GM12878 (cell line): ENCODE data around the gene SELP. TPM values are rescaled to one million over a fixed set of nuclear protein-coding genes. Genes with fewer than 3 reads are reported as not detected.

Source experiments
- ATAC-seq: fragments of 200-7000 bp; cut with Tn5 transposase; 3 replicates; pipeline ENCODE4 v1.9.1; 2020; ENCODE audit warnings: mild to moderate bottlenecking, moderate library complexity
- BruUV-seq: library from RNA; stranded (reverse); fragments of 400-500 nt; replicated peaks from 2 replicates; lab custom pipeline; 2021; lab: Mats Ljungman, UMichigan
- CTCF ChIA-PET: fragments of 300-600 bp; sonication (Branson Sonifier 250); formaldehyde crosslinking; extraction: SDS; loops from one replicate; lab custom pipeline; 2021; ENCODE audit warnings: inconsistent platforms; lab: Yijun Ruan, JAX
- POLR2A ChIA-PET: fragments of 350-600 bp; formaldehyde crosslinking; extraction: SDS; loops from one replicate; lab custom pipeline; 2021; ENCODE audit warnings: inconsistent platforms; lab: Charles Lee
- RAD21 ChIA-PET: fragments of 300-600 bp; sonication (Branson Sonifier 250); formaldehyde crosslinking; loops from one replicate; lab custom pipeline; 2023; ENCODE audit warnings: antibody characterized with exemption; ENCODE audit not compliant: unreplicated experiment; lab: Charles Lee
- SMC1A ChIA-PET: fragments of 300-600 bp; sonication (Branson Sonifier 250); formaldehyde crosslinking; loops from one replicate; lab custom pipeline; 2023; ENCODE audit not compliant: unreplicated experiment, uncharacterized antibody; lab: Charles Lee
- DNase-seq: peaks from one replicate; pipeline ENCODE4 v3.0.0-alpha.2; 2011; ENCODE audit warnings: low read depth, low spot score
- FAIRE-seq: peaks from 3 replicates; lab custom pipeline; 2011; peaks lifted over from hg19 to GRCh38; lab: Jason Lieb, UNC
- H2AFZ ChIP-seq: 2 replicates; pipeline ENCODE4 v1.6.0; 2011; ENCODE audit warnings: low read depth, low read length, control low read depth; ENCODE audit not compliant: control insufficient read depth
- H3K27ac ChIP-seq: 2 replicates; pipeline ENCODE4 v1.5.1; 2011; ENCODE audit warnings: control low read depth; ENCODE audit not compliant: control insufficient read depth, insufficient read depth
- H3K27me3 ChIP-seq, 2 experiments: replicated peaks in 1 of 2; 2 replicates each; pipeline versions ENCODE4 v1.6.0 to v1.6.1; 2011; ENCODE audit warnings: low read length in 1 of 2; ENCODE audit not compliant: control insufficient read depth in 2 of 2, insufficient read depth in 2 of 2
- H3K36me3 ChIP-seq, 2 experiments: 2 replicates each; pipeline ENCODE4 v1.5.1; 2011; ENCODE audit warnings: low read length in 1 of 2; ENCODE audit not compliant: control insufficient read depth in 2 of 2, insufficient read depth in 2 of 2
- H3K4me1 ChIP-seq: 2 replicates; pipeline ENCODE4 v1.6.1; 2011; ENCODE audit warnings: mild to moderate bottlenecking, low read length, moderate library complexity, mixed read lengths; ENCODE audit not compliant: control insufficient read depth, insufficient read depth
- H3K4me2 ChIP-seq: 2 replicates; pipeline ENCODE4 v1.6.0; 2011; ENCODE audit warnings: control low read depth; ENCODE audit not compliant: control insufficient read depth, insufficient read depth
- H3K4me3 ChIP-seq: fragments of 200-600 bp; sonication (generic); 2 replicates; pipeline ENCODE4 v1.5.1; 2016
- H3K79me2 ChIP-seq: 2 replicates; pipeline ENCODE4 v1.6.0; 2011; ENCODE audit warnings: low read length; ENCODE audit not compliant: control insufficient read depth, insufficient read depth
- H3K9ac ChIP-seq: 2 replicates; pipeline ENCODE4 v1.8.0; 2011; ENCODE audit warnings: low read length, control low read depth, mixed read lengths; ENCODE audit not compliant: control insufficient read depth, insufficient read depth
- H3K9me3 ChIP-seq: replicated peaks from 3 replicates; pipeline ENCODE4 v1.5.1; 2011; ENCODE audit warnings: mild to moderate bottlenecking, low read length; ENCODE audit not compliant: control insufficient read depth, insufficient read depth
- H4K20me1 ChIP-seq: 2 replicates; pipeline ENCODE4 v1.6.0; 2011; ENCODE audit not compliant: control insufficient read depth, insufficient read depth
- DPF2 ChIP-seq: fragments of 450-650 bp; IDR thresholded peaks from 2 replicates; pipeline ENCODE4 v1.6.1; 2017; ENCODE audit warnings: mild to moderate bottlenecking
- MYC ChIP-seq: IDR thresholded peaks from 2 replicates; pipeline ENCODE4 v1.6.1; 2011; ENCODE audit warnings: mild to moderate bottlenecking, low read length, moderate library complexity, inconsistent platforms; ENCODE audit not compliant: insufficient read depth, insufficient replicate concordance, insufficient read length, severe bottlenecking
- PKNOX1 ChIP-seq: fragments of 450-650 bp; IDR thresholded peaks from 2 replicates; pipeline ENCODE4 v1.6.1; 2016; ENCODE audit warnings: mild to moderate bottlenecking
- SMARCA5 ChIP-seq: fragments of 450-650 bp; IDR thresholded peaks from 2 replicates; pipeline ENCODE4 v1.6.1; 2017; ENCODE audit warnings: mild to moderate bottlenecking
- SP1 ChIP-seq: IDR thresholded peaks from one replicate; pipeline ENCODE4 v1.6.1; 2011; ENCODE audit warnings: low read depth, low read length
- TARDBP ChIP-seq: IDR thresholded peaks from 2 replicates; pipeline ENCODE4 v1.6.1; 2016; ENCODE audit warnings: borderline replicate concordance
- YY1 ChIP-seq: IDR thresholded peaks from 2 replicates; pipeline ENCODE4 v1.6.1; 2011; ENCODE audit warnings: low read depth, mild to moderate bottlenecking, low read length
- WGBS: methylation state at CpG from one replicate; pipeline ENCODE4 v1.1.6; 2016; ENCODE audit warnings: low lambda C conversion rate; ENCODE audit not compliant: insufficient replicate concordance, insufficient coverage; ENCODE audit errors: missing lambda C conversion rate; 5-methylcytosine and 5-hydroxymethylcytosine counted together
- in situ Hi-C: fragments of 300-500 bp; cut with MboI; formaldehyde crosslinking; loops from 9 replicates; pipeline ENCODE4 v1.14.3; 2018; ENCODE audit warnings: mixed read lengths
- intact Hi-C: fragments of 100-400 bp; cut with micrococcal nuclease; formaldehyde crosslinking; loops from one replicate; pipeline ENCODE4 v1.14.2; 2022; ENCODE audit not compliant: unreplicated experiment
- polyA plus RNA-seq, 11 experiments: library from polyadenylated mRNA; depleted of rRNA in 4 of 11; unstranded in 6 of 11; stranded (reverse) in 5 of 11; fragments of >200 nt; fragmentation: Nextera tagmentation in 4 of 11; fragmentation: Illumina TruSeq in 1 of 11; extraction: Ambion mirVana in 4 of 11; extraction: Trizol in 1 of 11; gene quantifications; 1 replicate in 1 of 11; 2 replicates in 10 of 11; pipeline versions ENCODE4 v1.2.1 to v1.2.3, GENCODE V29; 2011 to 2016; ENCODE audit warnings: inconsistent platforms in 2 of 11, missing spikeins in 2 of 11, low read depth in 1 of 11
- total RNA-seq, 4 experiments: library from RNA; depleted of rRNA in 3 of 4; stranded (reverse); fragments of >200 nt in 3 of 4; fragmentation: Illumina TruSeq in 1 of 4; extraction: Trizol in 1 of 4; gene quantifications; 2 replicates each; pipeline versions ENCODE4 v1.2.1 to v1.2.3, GENCODE V29; 2013 to 2021
- TF ChIP-seq, protein P1 (sequence below): IDR thresholded peaks from 2 replicates; pipeline ENCODE4 v1.6.1; 2011; ENCODE audit warnings: borderline replicate concordance, low read depth, mild to moderate bottlenecking, moderate library complexity, mixed read lengths, low read length; ENCODE audit not compliant: insufficient read depth; ENCODE audit errors: extremely low read length
- TF ChIP-seq, protein P2 (sequence below): IDR thresholded peaks from 2 replicates; pipeline ENCODE4 v1.6.1; 2012; ENCODE audit warnings: improper control_type of control experiment, low read depth, low read length; ENCODE audit not compliant: insufficient replicate concordance

The SELP gene
- total and polyA plus RNA-seq, 10 of the 15 experiments (the other 5 are each of a cell fraction or from before 2014, with no cell fraction given), result 0.04 to 0.23 (median 0.06) TPM; not detected in 7

GRCh38 chr1:169574336-169574735, 55.6 kb downstream of the SELP start:
- POLR2A ChIA-PET, result no interaction called here
- SMC1A ChIA-PET, result no interaction called here
- no peak overlapping the region for H3K27ac ChIP-seq
- 9% methylated on average over 4 of the region's 4 CpGs for WGBS
- in situ Hi-C loops, result no loop called here
- H3K27me3 ChIP-seq, result no peaks in the 10 kb centered on the region
- intact Hi-C loops, result no loop called here
- no peak overlapping the region for H2AFZ ChIP-seq
- no peaks in the 10 kb centered on the region for H4K20me1 ChIP-seq
- H3K4me1 ChIP-seq, result no peaks in the 10 kb centered on the region
- ATAC-seq (no peak), FAIRE-seq (no peak), DNase-seq (no peak)
- BruUV-seq, result no TSS peak
- H3K4me2 ChIP-seq, result no peak overlapping the region
- TF ChIP-seq YY1 (no peak), SP1 (no peak), PKNOX1 (no peak), TARDBP (no peak), MYC (no peak), SMARCA5 (no peak), DPF2 (no peak)
- TF ChIP-seq, protein P1, sequence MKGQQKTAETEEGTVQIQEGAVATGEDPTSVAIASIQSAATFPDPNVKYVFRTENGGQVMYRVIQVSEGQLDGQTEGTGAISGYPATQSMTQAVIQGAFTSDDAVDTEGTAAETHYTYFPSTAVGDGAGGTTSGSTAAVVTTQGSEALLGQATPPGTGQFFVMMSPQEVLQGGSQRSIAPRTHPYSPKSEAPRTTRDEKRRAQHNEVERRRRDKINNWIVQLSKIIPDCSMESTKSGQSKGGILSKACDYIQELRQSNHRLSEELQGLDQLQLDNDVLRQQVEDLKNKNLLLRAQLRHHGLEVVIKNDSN, result no peak
- TF ChIP-seq, protein P2, sequence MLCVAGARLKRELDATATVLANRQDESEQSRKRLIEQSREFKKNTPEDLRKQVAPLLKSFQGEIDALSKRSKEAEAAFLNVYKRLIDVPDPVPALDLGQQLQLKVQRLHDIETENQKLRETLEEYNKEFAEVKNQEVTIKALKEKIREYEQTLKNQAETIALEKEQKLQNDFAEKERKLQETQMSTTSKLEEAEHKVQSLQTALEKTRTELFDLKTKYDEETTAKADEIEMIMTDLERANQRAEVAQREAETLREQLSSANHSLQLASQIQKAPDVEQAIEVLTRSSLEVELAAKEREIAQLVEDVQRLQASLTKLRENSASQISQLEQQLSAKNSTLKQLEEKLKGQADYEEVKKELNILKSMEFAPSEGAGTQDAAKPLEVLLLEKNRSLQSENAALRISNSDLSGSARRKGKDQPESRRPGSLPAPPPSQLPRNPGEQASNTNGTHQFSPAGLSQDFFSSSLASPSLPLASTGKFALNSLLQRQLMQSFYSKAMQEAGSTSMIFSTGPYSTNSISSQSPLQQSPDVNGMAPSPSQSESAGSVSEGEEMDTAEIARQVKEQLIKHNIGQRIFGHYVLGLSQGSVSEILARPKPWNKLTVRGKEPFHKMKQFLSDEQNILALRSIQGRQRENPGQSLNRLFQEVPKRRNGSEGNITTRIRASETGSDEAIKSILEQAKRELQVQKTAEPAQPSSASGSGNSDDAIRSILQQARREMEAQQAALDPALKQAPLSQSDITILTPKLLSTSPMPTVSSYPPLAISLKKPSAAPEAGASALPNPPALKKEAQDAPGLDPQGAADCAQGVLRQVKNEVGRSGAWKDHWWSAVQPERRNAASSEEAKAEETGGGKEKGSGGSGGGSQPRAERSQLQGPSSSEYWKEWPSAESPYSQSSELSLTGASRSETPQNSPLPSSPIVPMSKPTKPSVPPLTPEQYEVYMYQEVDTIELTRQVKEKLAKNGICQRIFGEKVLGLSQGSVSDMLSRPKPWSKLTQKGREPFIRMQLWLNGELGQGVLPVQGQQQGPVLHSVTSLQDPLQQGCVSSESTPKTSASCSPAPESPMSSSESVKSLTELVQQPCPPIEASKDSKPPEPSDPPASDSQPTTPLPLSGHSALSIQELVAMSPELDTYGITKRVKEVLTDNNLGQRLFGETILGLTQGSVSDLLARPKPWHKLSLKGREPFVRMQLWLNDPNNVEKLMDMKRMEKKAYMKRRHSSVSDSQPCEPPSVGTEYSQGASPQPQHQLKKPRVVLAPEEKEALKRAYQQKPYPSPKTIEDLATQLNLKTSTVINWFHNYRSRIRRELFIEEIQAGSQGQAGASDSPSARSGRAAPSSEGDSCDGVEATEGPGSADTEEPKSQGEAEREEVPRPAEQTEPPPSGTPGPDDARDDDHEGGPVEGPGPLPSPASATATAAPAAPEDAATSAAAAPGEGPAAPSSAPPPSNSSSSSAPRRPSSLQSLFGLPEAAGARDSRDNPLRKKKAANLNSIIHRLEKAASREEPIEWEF, result no peak
- no peaks in the 10 kb centered on the region for H3K9me3 ChIP-seq
- RAD21 ChIA-PET, result no interaction called here
- no peaks in the 10 kb centered on the region for H3K36me3 ChIP-seq
- CTCF ChIA-PET, result no interaction called here
- H3K4me3 ChIP-seq, result no peak overlapping the region
- H3K79me2 ChIP-seq, result no peaks in the 10 kb centered on the region
- H3K9ac ChIP-seq, result no peak overlapping the region
